GM12878 (cell line): ENCODE results near the gene MAML2. TPM values are rescaled to one million over a fixed set of nuclear protein-coding genes. Genes with fewer than 3 reads are reported as not detected.
A peak's percentile ranks its signal among the peaks of the same experiment; 100 is the strongest.

Source experiments
- ASH2L ChIP-seq: fragments of 300-600, 200-600 bp; sonication (generic); IDR thresholded peaks from 2 replicates; pipeline ENCODE4 v1.6.1; 2017; ENCODE audit warnings: low read depth, mild to moderate bottlenecking, borderline replicate concordance
- CBFB ChIP-seq: IDR thresholded peaks from 2 replicates; pipeline ENCODE4 v1.6.1; 2016; ENCODE audit warnings: antibody characterized with exemption, low read depth
- EP300 ChIP-seq, 2 experiments: fragments of 150-350 bp in 1 of 2; IDR thresholded peaks; 2 replicates each; pipeline ENCODE4 v1.6.1; 2011 to 2012; ENCODE audit warnings: low read depth in 2 of 2, low read length in 2 of 2, borderline replicate concordance in 1 of 2, improper control_type of control experiment in 1 of 2, inconsistent platforms in 1 of 2; ENCODE audit not compliant: control insufficient read depth in 1 of 2
- GATAD2B ChIP-seq: fragments of 450-650 bp; conservative IDR thresholded peaks from 2 replicates; pipeline ENCODE4 v1.6.1; 2017; ENCODE audit warnings: low read depth, mild to moderate bottlenecking, moderate library complexity
- HCFC1 ChIP-seq: fragments of 150-350 bp; IDR thresholded peaks from 2 replicates; pipeline ENCODE4 v1.6.1; 2014; ENCODE audit warnings: low read length
- LARP7 ChIP-seq: fragments of 450-650 bp; IDR thresholded peaks from 2 replicates; pipeline ENCODE4 v1.6.1; 2017; ENCODE audit warnings: mild to moderate bottlenecking
- NBN ChIP-seq: fragments of 450-650 bp; IDR thresholded peaks from 2 replicates; pipeline ENCODE4 v1.6.1; 2016
- NFXL1 ChIP-seq: fragments of 450-650 bp; IDR thresholded peaks from 2 replicates; pipeline ENCODE4 v1.6.1; 2017; ENCODE audit warnings: antibody characterized with exemption, mild to moderate bottlenecking, borderline replicate concordance
- POLR2A ChIP-seq: IDR thresholded peaks from 2 replicates; pipeline ENCODE4 v1.6.1; 2011; ENCODE audit warnings: low read depth, mild to moderate bottlenecking, low read length
- RAD21 ChIP-seq: IDR thresholded peaks from 2 replicates; pipeline ENCODE4 v1.6.1; 2011; ENCODE audit warnings: mild to moderate bottlenecking, low read depth, low read length, moderate library complexity; ENCODE audit not compliant: insufficient read depth
- RCOR1 ChIP-seq: conservative IDR thresholded peaks from 2 replicates; pipeline ENCODE4 v1.6.1; 2012; ENCODE audit warnings: low read depth, low read length, improper control_type of control experiment
- SMAD5 ChIP-seq: IDR thresholded peaks from 2 replicates; pipeline ENCODE4 v1.6.1; 2016; ENCODE audit warnings: antibody characterized with exemption, low read depth
- SRF ChIP-seq, 2 experiments: IDR thresholded peaks; 2 replicates each; pipeline ENCODE4 v1.6.1; 2011; ENCODE audit warnings: low read depth in 2 of 2, low read length in 2 of 2, mild to moderate bottlenecking in 1 of 2, moderate library complexity in 1 of 2
- STAT3 ChIP-seq: IDR thresholded peaks from 2 replicates; pipeline ENCODE4 v1.6.1; 2011; ENCODE audit warnings: low read depth, low read length, improper control_type of control experiment
- TAF1 ChIP-seq: IDR thresholded peaks from 2 replicates; pipeline ENCODE4 v1.6.1; 2011; ENCODE audit warnings: mild to moderate bottlenecking, low read depth, low read length, borderline replicate concordance
- ZNF217 ChIP-seq: fragments of 450-650 bp; IDR thresholded peaks from 2 replicates; pipeline ENCODE4 v1.6.1; 2017; ENCODE audit warnings: antibody characterized with exemption, mild to moderate bottlenecking
- ZNF384 ChIP-seq: IDR thresholded peaks from 2 replicates; pipeline ENCODE4 v1.6.1; 2012; ENCODE audit warnings: low read depth, mild to moderate bottlenecking, low read length, improper control_type of control experiment, borderline replicate concordance
- polyA plus RNA-seq, 11 experiments: library from polyadenylated mRNA; depleted of rRNA in 4 of 11; unstranded in 6 of 11; stranded (reverse) in 5 of 11; fragments of >200 nt; fragmentation: Nextera tagmentation in 4 of 11; fragmentation: Illumina TruSeq in 1 of 11; extraction: Ambion mirVana in 4 of 11; extraction: Trizol in 1 of 11; gene quantifications; 1 replicate in 1 of 11; 2 replicates in 10 of 11; pipeline versions ENCODE4 v1.2.1 to v1.2.3, GENCODE V29; 2011 to 2016; ENCODE audit warnings: inconsistent platforms in 2 of 11, missing spikeins in 2 of 11, low read depth in 1 of 11
- total RNA-seq, 4 experiments: library from RNA; depleted of rRNA in 3 of 4; stranded (reverse); fragments of >200 nt in 3 of 4; fragmentation: Illumina TruSeq in 1 of 4; extraction: Trizol in 1 of 4; gene quantifications; 2 replicates each; pipeline versions ENCODE4 v1.2.1 to v1.2.3, GENCODE V29; 2013 to 2021
- TF ChIP-seq, protein P1 (sequence below): fragments of 450-650 bp; IDR thresholded peaks from 2 replicates; pipeline ENCODE4 v1.6.1; 2017; ENCODE audit warnings: mild to moderate bottlenecking, low read depth, inconsistent platforms; ENCODE audit not compliant: poor library complexity, severe bottlenecking
- TF ChIP-seq, protein P2 (sequence below): fragments of 450-650 bp; IDR thresholded peaks from 2 replicates; pipeline ENCODE4 v1.6.1; 2018; ENCODE audit warnings: borderline replicate concordance, mild to moderate bottlenecking; ENCODE audit not compliant: partially characterized antibody
- TF ChIP-seq, protein P3 (sequence below): fragments of 450-650 bp; IDR thresholded peaks from 2 replicates; pipeline ENCODE4 v1.6.1; 2016; ENCODE audit warnings: mild to moderate bottlenecking
- TF ChIP-seq, protein P4 (sequence below): fragments of 450-650 bp; conservative IDR thresholded peaks from 2 replicates; pipeline ENCODE4 v1.6.1; 2017; ENCODE audit warnings: mild to moderate bottlenecking, moderate library complexity
- TF ChIP-seq, protein P5 (sequence below): fragments of 450-650 bp; IDR thresholded peaks from 2 replicates; pipeline ENCODE4 v1.6.1; 2014; ENCODE audit warnings: mild to moderate bottlenecking

Gene MAML2
- total and polyA plus RNA-seq, 10 of the 15 experiments (the other 5 are each of a cell fraction or from before 2014, with no cell fraction given): 2.5 to 15.1 (median 12.0) TPM

DNA sequence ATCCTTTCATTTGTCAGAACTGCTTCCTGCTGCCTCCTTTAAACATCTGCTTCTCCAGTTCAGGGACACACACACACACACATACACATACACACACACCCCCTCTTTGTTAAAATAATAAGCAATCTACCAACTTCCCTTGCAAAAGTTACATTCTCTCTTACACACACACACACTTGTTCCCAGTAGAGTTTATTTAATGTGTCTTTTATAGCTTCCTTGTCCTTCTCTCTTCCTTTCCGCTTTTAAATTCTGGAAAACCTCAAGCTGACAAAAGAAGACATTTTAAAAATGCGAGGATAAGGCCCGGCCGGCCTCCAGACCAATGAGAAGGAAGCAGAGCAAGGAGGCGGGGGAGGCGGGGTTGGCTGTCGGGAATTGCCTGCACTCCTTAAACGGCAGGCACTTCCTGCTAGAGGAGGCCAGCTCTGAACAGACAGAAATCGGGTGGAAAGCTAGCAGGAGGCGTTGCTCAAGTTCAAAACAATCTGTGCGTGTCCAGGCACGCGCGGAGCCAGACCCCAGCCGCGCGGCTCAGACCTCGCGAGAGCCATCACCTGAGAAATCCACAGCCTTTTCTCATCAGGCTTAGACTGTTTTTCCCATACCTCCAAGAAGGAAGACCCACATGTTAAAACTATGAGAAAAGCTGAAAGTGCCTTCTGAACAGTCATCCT is 99.9 kb downstream of the MAML2 start (continued):
- TF ChIP-seq HCFC1 (no peak; the same call in 1 of the 2 replicates), EP300 (IDR thresholded peaks at IDR 0.05; ENCODE audit: borderline replicate concordance in 1 of 2, control insufficient read depth in 1 of 2, low read depth in 2 of 2, low read length in 2 of 2) (no peak), TAF1 (no peak), NBN (peak; percentile 79; the same call in 1 of the 2 replicates), GATAD2B (0 out of 2 replicates have a peak, but pooled peaks have one; percentile 38), RAD21 (no peak; the same call in 1 of the 2 replicates), NFXL1 (no peak), STAT3 (no peak), CBFB (peak; percentile 74), POLR2A (peak; percentile 73), RCOR1 (0 out of 2 replicates have a peak, but pooled peaks have one; percentile 29), SMAD5 (no peak), LARP7 (no peak), ZNF384 (no peak), ASH2L (peak; percentile 47; the same call in 1 of the 2 replicates), ZNF217 (no peak), SRF (IDR thresholded peaks at IDR 0.05; ENCODE audit: low read depth in 2 of 2, low read length in 2 of 2) (peak; percentile 99)
- TF ChIP-seq, protein P1, sequence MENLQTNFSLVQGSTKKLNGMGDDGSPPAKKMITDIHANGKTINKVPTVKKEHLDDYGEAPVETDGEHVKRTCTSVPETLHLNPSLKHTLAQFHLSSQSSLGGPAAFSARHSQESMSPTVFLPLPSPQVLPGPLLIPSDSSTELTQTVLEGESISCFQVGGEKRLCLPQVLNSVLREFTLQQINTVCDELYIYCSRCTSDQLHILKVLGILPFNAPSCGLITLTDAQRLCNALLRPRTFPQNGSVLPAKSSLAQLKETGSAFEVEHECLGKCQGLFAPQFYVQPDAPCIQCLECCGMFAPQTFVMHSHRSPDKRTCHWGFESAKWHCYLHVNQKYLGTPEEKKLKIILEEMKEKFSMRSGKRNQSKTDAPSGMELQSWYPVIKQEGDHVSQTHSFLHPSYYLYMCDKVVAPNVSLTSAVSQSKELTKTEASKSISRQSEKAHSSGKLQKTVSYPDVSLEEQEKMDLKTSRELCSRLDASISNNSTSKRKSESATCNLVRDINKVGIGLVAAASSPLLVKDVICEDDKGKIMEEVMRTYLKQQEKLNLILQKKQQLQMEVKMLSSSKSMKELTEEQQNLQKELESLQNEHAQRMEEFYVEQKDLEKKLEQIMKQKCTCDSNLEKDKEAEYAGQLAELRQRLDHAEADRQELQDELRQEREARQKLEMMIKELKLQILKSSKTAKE: peak; percentile 67
- TF ChIP-seq, protein P2, sequence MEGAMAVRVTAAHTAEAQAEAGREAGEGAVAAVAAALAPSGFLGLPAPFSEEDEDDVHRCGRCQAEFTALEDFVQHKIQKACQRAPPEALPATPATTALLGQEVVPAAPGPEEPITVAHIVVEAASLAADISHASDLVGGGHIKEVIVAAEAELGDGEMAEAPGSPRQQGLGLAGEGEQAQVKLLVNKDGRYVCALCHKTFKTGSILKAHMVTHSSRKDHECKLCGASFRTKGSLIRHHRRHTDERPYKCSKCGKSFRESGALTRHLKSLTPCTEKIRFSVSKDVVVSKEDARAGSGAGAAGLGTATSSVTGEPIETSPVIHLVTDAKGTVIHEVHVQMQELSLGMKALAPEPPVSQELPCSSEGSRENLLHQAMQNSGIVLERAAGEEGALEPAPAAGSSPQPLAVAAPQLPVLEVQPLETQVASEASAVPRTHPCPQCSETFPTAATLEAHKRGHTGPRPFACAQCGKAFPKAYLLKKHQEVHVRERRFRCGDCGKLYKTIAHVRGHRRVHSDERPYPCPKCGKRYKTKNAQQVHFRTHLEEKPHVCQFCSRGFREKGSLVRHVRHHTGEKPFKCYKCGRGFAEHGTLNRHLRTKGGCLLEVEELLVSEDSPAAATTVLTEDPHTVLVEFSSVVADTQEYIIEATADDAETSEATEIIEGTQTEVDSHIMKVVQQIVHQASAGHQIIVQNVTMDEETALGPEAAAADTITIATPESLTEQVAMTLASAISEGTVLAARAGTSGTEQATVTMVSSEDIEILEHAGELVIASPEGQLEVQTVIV: no peak
- TF ChIP-seq, protein P3, sequence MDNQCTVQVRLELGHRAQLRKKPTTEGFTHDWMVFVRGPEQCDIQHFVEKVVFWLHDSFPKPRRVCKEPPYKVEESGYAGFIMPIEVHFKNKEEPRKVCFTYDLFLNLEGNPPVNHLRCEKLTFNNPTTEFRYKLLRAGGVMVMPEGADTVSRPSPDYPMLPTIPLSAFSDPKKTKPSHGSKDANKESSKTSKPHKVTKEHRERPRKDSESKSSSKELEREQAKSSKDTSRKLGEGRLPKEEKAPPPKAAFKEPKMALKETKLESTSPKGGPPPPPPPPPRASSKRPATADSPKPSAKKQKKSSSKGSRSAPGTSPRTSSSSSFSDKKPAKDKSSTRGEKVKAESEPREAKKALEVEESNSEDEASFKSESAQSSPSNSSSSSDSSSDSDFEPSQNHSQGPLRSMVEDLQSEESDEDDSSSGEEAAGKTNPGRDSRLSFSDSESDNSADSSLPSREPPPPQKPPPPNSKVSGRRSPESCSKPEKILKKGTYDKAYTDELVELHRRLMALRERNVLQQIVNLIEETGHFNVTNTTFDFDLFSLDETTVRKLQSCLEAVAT: no peak
- TF ChIP-seq, protein P4, sequence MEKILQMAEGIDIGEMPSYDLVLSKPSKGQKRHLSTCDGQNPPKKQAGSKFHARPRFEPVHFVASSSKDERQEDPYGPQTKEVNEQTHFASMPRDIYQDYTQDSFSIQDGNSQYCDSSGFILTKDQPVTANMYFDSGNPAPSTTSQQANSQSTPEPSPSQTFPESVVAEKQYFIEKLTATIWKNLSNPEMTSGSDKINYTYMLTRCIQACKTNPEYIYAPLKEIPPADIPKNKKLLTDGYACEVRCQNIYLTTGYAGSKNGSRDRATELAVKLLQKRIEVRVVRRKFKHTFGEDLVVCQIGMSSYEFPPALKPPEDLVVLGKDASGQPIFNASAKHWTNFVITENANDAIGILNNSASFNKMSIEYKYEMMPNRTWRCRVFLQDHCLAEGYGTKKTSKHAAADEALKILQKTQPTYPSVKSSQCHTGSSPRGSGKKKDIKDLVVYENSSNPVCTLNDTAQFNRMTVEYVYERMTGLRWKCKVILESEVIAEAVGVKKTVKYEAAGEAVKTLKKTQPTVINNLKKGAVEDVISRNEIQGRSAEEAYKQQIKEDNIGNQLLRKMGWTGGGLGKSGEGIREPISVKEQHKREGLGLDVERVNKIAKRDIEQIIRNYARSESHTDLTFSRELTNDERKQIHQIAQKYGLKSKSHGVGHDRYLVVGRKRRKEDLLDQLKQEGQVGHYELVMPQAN: peak; percentile 84
- TF ChIP-seq, protein P5, sequence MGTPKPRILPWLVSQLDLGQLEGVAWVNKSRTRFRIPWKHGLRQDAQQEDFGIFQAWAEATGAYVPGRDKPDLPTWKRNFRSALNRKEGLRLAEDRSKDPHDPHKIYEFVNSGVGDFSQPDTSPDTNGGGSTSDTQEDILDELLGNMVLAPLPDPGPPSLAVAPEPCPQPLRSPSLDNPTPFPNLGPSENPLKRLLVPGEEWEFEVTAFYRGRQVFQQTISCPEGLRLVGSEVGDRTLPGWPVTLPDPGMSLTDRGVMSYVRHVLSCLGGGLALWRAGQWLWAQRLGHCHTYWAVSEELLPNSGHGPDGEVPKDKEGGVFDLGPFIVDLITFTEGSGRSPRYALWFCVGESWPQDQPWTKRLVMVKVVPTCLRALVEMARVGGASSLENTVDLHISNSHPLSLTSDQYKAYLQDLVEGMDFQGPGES: no peak
